Psoas muscle (tissue), 8 donors: ENCODE measurements around the gene AUP1. TPM values are rescaled to one million over a fixed set of nuclear protein-coding genes. Genes with fewer than 3 reads are reported as not detected.

Source experiments
- ATAC-seq, 4 donors: fragments of 200-7000 bp; cut with Tn5 transposase; one replicate each; pipeline ENCODE4 v1.9.1; 2020; ENCODE audit warnings: moderate library complexity in 3 of 4, mild to moderate bottlenecking in 2 of 4
- DNase-seq, 2 donors: peaks; one replicate each; pipeline ENCODE4 v3.0.0-alpha.2; 2020
- H3K27ac ChIP-seq: fragments of 200-600 bp; one replicate; pipeline ENCODE4 v1.8.0; 2022
- H3K27me3 ChIP-seq, 3 donors: fragments of 200-600 bp in 1 of 3; one replicate each; pipeline versions ENCODE4 v1.6.1 to v1.8.0; 2013 to 2022; ENCODE audit warnings: low read length in 2 of 3, mild to moderate bottlenecking in 2 of 3, moderate library complexity in 1 of 3; ENCODE audit not compliant: insufficient read depth in 3 of 3
- H3K36me3 ChIP-seq, 2 donors: fragments of 200-600 bp in 1 of 2; one replicate each; pipeline versions ENCODE4 v1.6.1 to v1.8.0; 2013 to 2022; ENCODE audit warnings: low read depth in 1 of 2, mild to moderate bottlenecking in 1 of 2, moderate library complexity in 1 of 2; ENCODE audit not compliant: insufficient read depth in 1 of 2
- H3K4me1 ChIP-seq: fragments of 200-600 bp; one replicate; pipeline ENCODE4 v1.8.0; 2022
- H3K4me3 ChIP-seq: fragments of 200-600 bp; one replicate; pipeline ENCODE4 v1.8.0; 2022; ENCODE audit warnings: mild to moderate bottlenecking
- H3K9me3 ChIP-seq: fragments of 200-600 bp; one replicate; pipeline ENCODE4 v1.8.0; 2022
- WGBS, 3 donors: extraction: QIAGEN DNeasy Blood & Tissue Kit; methylation state at CpG; one replicate each; pipeline versions ENCODE4 v1.1.6 to v1.1.7; 2013; 5-methylcytosine and 5-hydroxymethylcytosine counted together
- intact Hi-C, 2 donors: fragments of 100-400 bp; cut with DNase I; formaldehyde crosslinking; loops; one replicate each; pipeline versions ENCODE4 v1.11.0 to v1.14.2; 2022
- long read RNA-seq, 2 donors: library from polyadenylated mRNA; unstranded; transcript quantifications; one replicate each; pipeline ENCODE4 v2.0.0, GENCODE V29; 2021
- polyA plus RNA-seq, 3 donors: library from polyadenylated mRNA; stranded (reverse); fragments of 200-250 nt; gene quantifications; one replicate each; pipeline ENCODE4 v1.2.3, GENCODE V29; 2013
- total RNA-seq, 4 donors: library from RNA; stranded (reverse); fragmentation: NEBNext Ultra II Directional in 2 of 4; extraction: Animal tissue kit (Norgen Biotek cat#: 25700) in 2 of 4; gene quantifications; one replicate each; pipeline versions ENCODE4 v1.2.1 to v1.2.4, GENCODE V29; 2021 to 2023
- TF ChIP-seq, protein P1 (sequence below): fragments of 200-600 bp; IDR thresholded peaks from one replicate; pipeline ENCODE4 v1.8.0; 2022; ENCODE audit warnings: antibody characterized with exemption
- donor health status: healthy with polysubstance abuse.
- donor health status: DM: no; HTN: no; CAD: no; lungs with moderate emphysema.
- donor health status: Bipolar disorder and iron deficiency.
- donor health status: healthy.
- donor health status: DM: yes; HTN: yes; CAD: no.
- donor health status: DM: no; HTN: no; CAD: no.
- donor health status: DM: no; HTN: no; CAD: no.
- donor health status: DM: yes; HTN: yes; CAD: no.

AUP1 gene, protein sequence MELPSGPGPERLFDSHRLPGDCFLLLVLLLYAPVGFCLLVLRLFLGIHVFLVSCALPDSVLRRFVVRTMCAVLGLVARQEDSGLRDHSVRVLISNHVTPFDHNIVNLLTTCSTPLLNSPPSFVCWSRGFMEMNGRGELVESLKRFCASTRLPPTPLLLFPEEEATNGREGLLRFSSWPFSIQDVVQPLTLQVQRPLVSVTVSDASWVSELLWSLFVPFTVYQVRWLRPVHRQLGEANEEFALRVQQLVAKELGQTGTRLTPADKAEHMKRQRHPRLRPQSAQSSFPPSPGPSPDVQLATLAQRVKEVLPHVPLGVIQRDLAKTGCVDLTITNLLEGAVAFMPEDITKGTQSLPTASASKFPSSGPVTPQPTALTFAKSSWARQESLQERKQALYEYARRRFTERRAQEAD
- 10 to 100 TPM; 56.0 to 94.7 (median 84.6) TPM for total RNA-seq
- polyA plus RNA-seq, result 100 to 1,000 TPM; 123 to 205 (median 169) TPM
- long read RNA-seq, donor 1, transcript AUP1-201 (12 exons, 1,695 nt), result major isoform, 79 of 100 reads
- long read RNA-seq, donor 1, partial matches to known transcripts, result 4 of 100 reads
- long read RNA-seq, donor 1, other reads (novel, unspliced or antisense), result 9 of 100 reads
- long read RNA-seq, donor 2, transcript AUP1-204 (11 exons, 1,645 nt), result minor isoform, 15 of 308 reads
- long read RNA-seq, donor 2, transcript AUP1-202 (12 exons, 1,581 nt), result minor isoform, 12 of 308 reads
- long read RNA-seq, donor 2, transcript AUP1-201 (12 exons, 1,695 nt), result major isoform, 235 of 308 reads
- long read RNA-seq, donor 2, partial matches to known transcripts, result 14 of 308 reads
- long read RNA-seq, donor 2, other reads (novel, unspliced or antisense), result 30 of 308 reads

DNA sequence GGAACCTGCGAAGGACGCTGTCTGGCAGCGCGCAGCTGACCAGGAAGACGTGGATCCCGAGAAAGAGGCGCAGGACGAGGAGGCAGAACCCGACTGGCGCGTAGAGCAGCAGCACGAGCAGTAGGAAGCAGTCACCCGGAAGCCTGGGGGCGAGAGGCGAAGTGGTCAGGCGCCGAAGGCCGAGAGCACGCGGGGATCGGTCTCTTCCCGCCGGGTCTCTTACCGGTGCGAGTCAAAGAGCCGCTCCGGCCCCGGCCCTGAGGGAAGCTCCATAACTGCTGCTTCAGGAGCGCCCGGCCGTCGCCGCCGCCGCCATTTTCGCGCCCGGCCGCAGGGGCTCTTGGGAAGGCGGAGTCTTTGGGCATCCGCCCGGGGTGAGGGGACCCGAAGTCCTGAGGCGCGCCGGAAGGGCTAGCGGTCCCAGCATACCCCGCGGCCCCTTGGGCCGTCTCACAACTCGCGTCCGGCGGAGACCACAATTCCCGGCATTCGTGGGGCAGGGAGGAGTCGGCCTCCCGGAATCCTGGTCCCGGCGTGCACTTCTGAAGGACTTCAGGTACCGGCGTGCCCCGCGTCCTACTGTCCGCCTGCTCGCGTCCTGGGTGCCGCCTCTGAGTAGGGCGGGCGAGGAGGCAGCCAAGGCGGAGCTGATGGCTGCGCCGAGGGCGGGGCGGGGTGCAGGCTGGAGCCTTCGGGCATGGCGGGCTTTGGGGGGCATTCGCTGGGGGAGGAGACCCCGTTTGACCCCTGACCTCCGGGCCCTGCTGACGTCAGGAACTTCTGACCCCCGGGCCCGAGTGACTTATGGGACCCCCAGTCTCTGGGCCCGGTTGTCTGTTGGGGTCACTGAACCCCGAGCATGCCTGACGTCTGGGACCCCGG lies at the start of gene AUP1, which contains the start of gene HTRA2:
Gene AUP1, minus strand, starts transcription at position 350 of the 882 bp plus-strand sequence. Its CDS starts 77 bp downstream, at position 273.
Gene HTRA2, plus strand, starts transcription at position 577 of the 882 bp plus-strand sequence. Its CDS starts 74 bp downstream, at position 651.
- peak; percentile 99 for DNase-seq
- WGBS, 3 donors, result 0% methylated on average over 74 to 87 of the region's 87 CpGs
- Histone ChIP-seq H3K9me3 (no peaks in the 10 kb centered on the region), H3K27me3 (no peaks in the 10 kb centered on the region), H3K4me1 (peaks cover 24% of the 10 kb centered on the region), H3K36me3 (peaks cover 13 to 64% of the 10 kb centered on the region in 2 donors), H3K27ac (peak within 1 kb of the TSS; percentile 93), H3K4me3 (peak within 1 kb of the TSS; percentile 85)
- intact Hi-C loops, result loop anchor here (2.0 to 5.0 kb wide), 4 partner anchors 21 to 1098 kb away; partner anchors contain the start of genes CCDC142 (in 2 of the 2), TTC31 (in 2 of the 2) and INO80B (in 1 of the 2)
- TF ChIP-seq, protein P1, sequence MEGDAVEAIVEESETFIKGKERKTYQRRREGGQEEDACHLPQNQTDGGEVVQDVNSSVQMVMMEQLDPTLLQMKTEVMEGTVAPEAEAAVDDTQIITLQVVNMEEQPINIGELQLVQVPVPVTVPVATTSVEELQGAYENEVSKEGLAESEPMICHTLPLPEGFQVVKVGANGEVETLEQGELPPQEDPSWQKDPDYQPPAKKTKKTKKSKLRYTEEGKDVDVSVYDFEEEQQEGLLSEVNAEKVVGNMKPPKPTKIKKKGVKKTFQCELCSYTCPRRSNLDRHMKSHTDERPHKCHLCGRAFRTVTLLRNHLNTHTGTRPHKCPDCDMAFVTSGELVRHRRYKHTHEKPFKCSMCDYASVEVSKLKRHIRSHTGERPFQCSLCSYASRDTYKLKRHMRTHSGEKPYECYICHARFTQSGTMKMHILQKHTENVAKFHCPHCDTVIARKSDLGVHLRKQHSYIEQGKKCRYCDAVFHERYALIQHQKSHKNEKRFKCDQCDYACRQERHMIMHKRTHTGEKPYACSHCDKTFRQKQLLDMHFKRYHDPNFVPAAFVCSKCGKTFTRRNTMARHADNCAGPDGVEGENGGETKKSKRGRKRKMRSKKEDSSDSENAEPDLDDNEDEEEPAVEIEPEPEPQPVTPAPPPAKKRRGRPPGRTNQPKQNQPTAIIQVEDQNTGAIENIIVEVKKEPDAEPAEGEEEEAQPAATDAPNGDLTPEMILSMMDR, result no peak
- ATAC-seq, result peak; percentile 95 to 97 (median 96)

DNA sequence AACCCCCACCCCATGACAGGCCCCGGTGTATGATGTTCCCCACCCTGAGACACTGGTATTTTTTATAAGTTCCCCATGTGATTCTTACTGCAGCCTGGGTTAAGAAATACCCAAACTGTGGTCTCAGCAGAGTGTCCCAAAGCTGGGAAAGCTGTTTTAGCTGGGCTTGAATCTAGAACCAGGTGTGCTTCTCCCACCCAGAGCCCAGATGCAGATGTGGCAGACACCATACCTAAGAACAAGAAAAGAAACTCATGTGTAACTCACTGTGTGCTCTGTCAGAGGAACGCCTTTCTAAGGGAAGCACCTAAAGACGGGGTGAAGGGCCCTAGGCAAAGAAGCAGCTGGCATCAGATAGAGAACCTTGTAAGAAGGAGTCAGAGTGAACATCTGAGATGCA lies 48.9 kb upstream of the AUP1 start:
- H3K27ac ChIP-seq, result no peak overlapping the region
- 91 to 95% (median 94%) methylated on average over 3 of the region's 3 CpGs for WGBS, 3 donors
- TF ChIP-seq, protein P1, result no peak
- no peaks in the 10 kb centered on the region for H3K9me3 ChIP-seq
- ATAC-seq, result no peak
- peaks cover 0 to 2% (median 0%) of the 10 kb centered on the region in 3 donors for H3K27me3 ChIP-seq
- no peaks in the 10 kb centered on the region for H3K36me3 ChIP-seq
- no peak overlapping the region for H3K4me3 ChIP-seq
- no peak for DNase-seq
- no peaks in the 10 kb centered on the region for H3K4me1 ChIP-seq
- intact Hi-C loops, result no loop called here

DNA sequence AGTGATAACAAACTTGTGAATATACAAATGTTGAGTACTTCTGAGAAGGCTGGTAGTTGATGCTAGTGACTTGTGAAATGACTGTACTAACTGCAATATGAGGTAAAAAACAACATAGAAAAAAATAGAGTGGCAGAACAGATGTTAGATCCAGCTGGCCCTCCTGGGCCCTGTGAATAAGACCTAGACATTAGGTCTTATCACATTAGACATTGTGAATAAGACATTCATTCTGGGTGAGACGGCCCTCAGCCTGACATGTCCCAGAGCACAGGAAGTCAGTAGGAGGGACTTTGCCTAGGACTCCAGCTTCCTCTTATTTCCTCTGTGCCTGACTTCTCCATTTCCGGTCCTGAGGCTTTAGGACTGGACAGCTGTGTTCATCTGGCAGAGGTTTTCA lies 47.9 kb upstream of the AUP1 start:
- Histone ChIP-seq H3K27ac (no peak overlapping the region), H3K27me3 (peaks cover 0 to 2% (median 0%) of the 10 kb centered on the region in 3 donors), H3K36me3 (no peaks in the 10 kb centered on the region), H3K9me3 (no peaks in the 10 kb centered on the region), H3K4me1 (no peaks in the 10 kb centered on the region), H3K4me3 (no peak overlapping the region)
- TF ChIP-seq, protein P1, result no peak
- 23 to 32% (median 25%) methylated on average over 2 of the region's 2 CpGs for WGBS, 3 donors
- ATAC-seq (peak in 2 of 4 donors; percentile 35 to 76), DNase-seq (no peak)
- intact Hi-C loops, result no loop called here

DNA sequence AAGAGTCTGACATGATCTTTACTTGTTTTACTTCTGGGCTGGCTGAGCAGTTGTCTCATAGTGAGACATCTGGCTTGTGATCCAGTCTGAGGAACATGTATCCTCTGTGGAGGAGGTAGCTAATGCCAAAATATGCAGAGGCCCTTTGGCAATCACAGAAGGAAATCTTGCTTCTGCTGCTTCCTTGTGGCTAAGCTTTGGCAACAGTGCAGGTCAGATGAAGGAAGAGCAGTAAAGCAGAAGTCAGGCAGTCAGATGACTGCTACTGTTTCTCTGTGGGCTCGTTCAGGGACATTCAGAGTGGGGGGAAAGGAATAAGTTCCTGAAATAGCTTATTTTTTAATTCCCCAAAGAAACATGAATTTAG lies 47.3 kb upstream of the AUP1 start:
- Histone ChIP-seq H3K4me1 (no peaks in the 10 kb centered on the region), H3K36me3 (no peaks in the 10 kb centered on the region), H3K27ac (no peak overlapping the region), H3K4me3 (no peak overlapping the region), H3K27me3 (peaks cover 0 to 2% (median 0%) of the 10 kb centered on the region in 3 donors), H3K9me3 (no peaks in the 10 kb centered on the region)
- DNase-seq (no peak), ATAC-seq (peak; percentile 44 to 74 (median 61))
- TF ChIP-seq, protein P1, result no peak
- intact Hi-C loops, result no loop called here
- 26 to 32% (median 29%) methylated on average over 1 of the region's 1 CpG for WGBS, 3 donors
